ENCODE measurements around the gene ARHGAP42.

GRCh38 chr11:100857236-100858005 is 170.3 kb downstream of the ARHGAP42 start:
- TF ChIP-seq, protein P1, sequence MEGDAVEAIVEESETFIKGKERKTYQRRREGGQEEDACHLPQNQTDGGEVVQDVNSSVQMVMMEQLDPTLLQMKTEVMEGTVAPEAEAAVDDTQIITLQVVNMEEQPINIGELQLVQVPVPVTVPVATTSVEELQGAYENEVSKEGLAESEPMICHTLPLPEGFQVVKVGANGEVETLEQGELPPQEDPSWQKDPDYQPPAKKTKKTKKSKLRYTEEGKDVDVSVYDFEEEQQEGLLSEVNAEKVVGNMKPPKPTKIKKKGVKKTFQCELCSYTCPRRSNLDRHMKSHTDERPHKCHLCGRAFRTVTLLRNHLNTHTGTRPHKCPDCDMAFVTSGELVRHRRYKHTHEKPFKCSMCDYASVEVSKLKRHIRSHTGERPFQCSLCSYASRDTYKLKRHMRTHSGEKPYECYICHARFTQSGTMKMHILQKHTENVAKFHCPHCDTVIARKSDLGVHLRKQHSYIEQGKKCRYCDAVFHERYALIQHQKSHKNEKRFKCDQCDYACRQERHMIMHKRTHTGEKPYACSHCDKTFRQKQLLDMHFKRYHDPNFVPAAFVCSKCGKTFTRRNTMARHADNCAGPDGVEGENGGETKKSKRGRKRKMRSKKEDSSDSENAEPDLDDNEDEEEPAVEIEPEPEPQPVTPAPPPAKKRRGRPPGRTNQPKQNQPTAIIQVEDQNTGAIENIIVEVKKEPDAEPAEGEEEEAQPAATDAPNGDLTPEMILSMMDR (IDR thresholded peaks at IDR 0.05; ENCODE audit: low read depth, low read length) = no peak
- no peak for TF ChIP-seq POLR2A (IDR thresholded peaks at IDR 0.05; ENCODE audit: extremely low read depth, insufficient read length)
